MM.1S (cell line): ENCODE measurements around the gene CHAF1A.

Experiments used
- DNase-seq: peaks from one replicate; pipeline ENCODE4 v3.0.0-alpha.2; 2015
- H2AFZ ChIP-seq: fragments of 300-600 bp; sonication (generic); 2 replicates; pipeline ENCODE4 v1.6.0; 2016; ENCODE audit warnings: antibody characterized with exemption, low read length
- H3F3A ChIP-seq: fragments of 300-600 bp; sonication (generic); 2 replicates; pipeline ENCODE4 v1.6.1; 2016; ENCODE audit warnings: mild to moderate bottlenecking, antibody characterized with exemption, low read length, moderate library complexity, mixed read lengths; ENCODE audit not compliant: insufficient read depth
- H3K27ac ChIP-seq: fragments of 300-600 bp; sonication (generic); 2 replicates; pipeline ENCODE4 v1.5.1; 2016; ENCODE audit warnings: mild to moderate bottlenecking, low read length
- H3K27me3 ChIP-seq: fragments of 300-600 bp; sonication (generic); replicated peaks from 2 replicates; pipeline ENCODE4 v1.6.0; 2016; ENCODE audit warnings: low read length; ENCODE audit not compliant: insufficient read depth
- H3K36me3 ChIP-seq: fragments of 300-600 bp; sonication (generic); replicated peaks from 2 replicates; pipeline ENCODE4 v1.6.1; 2016; ENCODE audit warnings: mild to moderate bottlenecking, low read length, mixed read lengths; ENCODE audit not compliant: insufficient read depth
- H3K4me1 ChIP-seq: fragments of 300-600 bp; sonication (generic); 2 replicates; pipeline ENCODE4 v1.6.1; 2016; ENCODE audit warnings: low read length, mixed read lengths
- H3K4me2 ChIP-seq: fragments of 300-600 bp; sonication (generic); 2 replicates; pipeline ENCODE4 v1.6.0; 2016; ENCODE audit warnings: low read depth, low read length
- H3K4me3 ChIP-seq: fragments of 300-600 bp; sonication (generic); 2 replicates; pipeline ENCODE4 v1.5.1; 2016; ENCODE audit warnings: low read length, mixed read lengths
- H3K79me2 ChIP-seq: fragments of 300-600 bp; sonication (generic); 2 replicates; pipeline ENCODE4 v1.6.1; 2016; ENCODE audit warnings: mixed run types, low read length, mixed read lengths
- H3K9ac ChIP-seq: fragments of 300-600 bp; sonication (generic); 2 replicates; pipeline ENCODE4 v1.6.1; 2016; ENCODE audit warnings: low read length, mixed read lengths
- H3K9me2 ChIP-seq: fragments of 300-600 bp; sonication (generic); replicated peaks from 2 replicates; pipeline ENCODE4 v1.6.1; 2016; ENCODE audit warnings: mild to moderate bottlenecking, low read length, mixed read lengths; ENCODE audit not compliant: insufficient read depth
- H3K9me3 ChIP-seq: fragments of 300-600 bp; sonication (generic); replicated peaks from 2 replicates; pipeline ENCODE4 v1.6.1; 2016; ENCODE audit warnings: mild to moderate bottlenecking, low read length, mixed read lengths; ENCODE audit not compliant: insufficient read depth
- H4K20me1 ChIP-seq: fragments of 300-600 bp; sonication (generic); 2 replicates; pipeline ENCODE4 v1.6.1; 2016; ENCODE audit warnings: mild to moderate bottlenecking, low read length, moderate library complexity, mixed read lengths; ENCODE audit not compliant: insufficient read depth
- CTCF ChIP-seq: fragments of 300-600 bp; sonication (generic); IDR thresholded peaks from 2 replicates; pipeline ENCODE4 v1.5.1; 2016; ENCODE audit warnings: antibody characterized with exemption, low read length, mixed read lengths
- EZH2 ChIP-seq: fragments of 300-600 bp; sonication (generic); optimal IDR thresholded peaks from 2 replicates; pipeline ENCODE3; 2017; ENCODE audit warnings: low read depth, mild to moderate bottlenecking, antibody characterized with exemption, low read length, mixed read lengths
- EZH2phosphoT487 ChIP-seq: fragments of 300-600 bp; sonication (generic); IDR thresholded peaks from 2 replicates; pipeline ENCODE4 v1.6.1; 2018; ENCODE audit warnings: antibody characterized with exemption, low read length

Gene CHAF1A

GRCh38 chr19:4445963-4446703, 43.7 kb downstream of the CHAF1A start:
- H3K4me1 ChIP-seq = no peaks in the 10 kb centered on the region
- H4K20me1 ChIP-seq = peaks cover 8% of the 10 kb centered on the region; the same call in 1 of the 2 replicates
- H3K4me2 ChIP-seq = no peak overlapping the region
- H3K27me3 ChIP-seq = no peaks in the 10 kb centered on the region
- 0 out of 2 replicates have a peak, but pooled peaks cover 3% of the 10 kb centered on the region for H3K36me3 ChIP-seq
- no peak overlapping the region for H3K27ac ChIP-seq
- no peak overlapping the region for H3K9ac ChIP-seq
- H3K9me2 ChIP-seq = no peaks in the 10 kb centered on the region
- no peak overlapping the region for H3K4me3 ChIP-seq
- H3K79me2 ChIP-seq = peaks cover 3% of the 10 kb centered on the region; the same call in 1 of the 2 replicates
- H3F3A ChIP-seq = peaks cover 6% of the 10 kb centered on the region; the same call in 1 of the 2 replicates
- H3K9me3 ChIP-seq = no peaks in the 10 kb centered on the region
- no peak for DNase-seq
- H2AFZ ChIP-seq = no peak overlapping the region
- TF ChIP-seq EZH2 (no peak), EZH2phosphoT487 (no peak), CTCF (no peak)

- no peak overlapping the region for H2AFZ ChIP-seq
- H3K4me1 ChIP-seq = no peaks in the 10 kb centered on the region
- H3K27me3 ChIP-seq = no peaks in the 10 kb centered on the region
- TF ChIP-seq CTCF (no peak), EZH2phosphoT487 (no peak), EZH2 (no peak)
- H3K9me3 ChIP-seq = no peaks in the 10 kb centered on the region
- peaks cover 8% of the 10 kb centered on the region; the same call in 1 of the 2 replicates for H4K20me1 ChIP-seq
- 0 out of 2 replicates have a peak, but pooled peaks cover 3% of the 10 kb centered on the region for H3K36me3 ChIP-seq
- H3K27ac ChIP-seq = no peak overlapping the region
- H3F3A ChIP-seq = peaks cover 8% of the 10 kb centered on the region; the same call in 1 of the 2 replicates
- H3K4me2 ChIP-seq = no peak overlapping the region
- no peak overlapping the region for H3K4me3 ChIP-seq
- H3K9ac ChIP-seq = no peak overlapping the region
- peaks cover 3% of the 10 kb centered on the region; the same call in 1 of the 2 replicates for H3K79me2 ChIP-seq
- no peaks in the 10 kb centered on the region for H3K9me2 ChIP-seq
- no peak for DNase-seq
Observed at GRCh38 chr19:4446704-4447200, 44.3 kb downstream of the CHAF1A start.

GRCh38 chr19:4447327-4448146, 45.1 kb downstream of the CHAF1A start:
- peaks cover 8% of the 10 kb centered on the region; the same call in 1 of the 2 replicates for H3F3A ChIP-seq
- no peak overlapping the region for H3K27ac ChIP-seq
- no peaks in the 10 kb centered on the region for H3K27me3 ChIP-seq
- peaks cover 8% of the 10 kb centered on the region; the same call in 1 of the 2 replicates for H4K20me1 ChIP-seq
- no peak for DNase-seq
- H2AFZ ChIP-seq = no peak overlapping the region
- 0 out of 2 replicates have a peak, but pooled peaks cover 3% of the 10 kb centered on the region for H3K36me3 ChIP-seq
- H3K9me3 ChIP-seq = no peaks in the 10 kb centered on the region
- H3K9ac ChIP-seq = no peak overlapping the region
- no peaks in the 10 kb centered on the region for H3K9me2 ChIP-seq
- H3K4me1 ChIP-seq = no peaks in the 10 kb centered on the region
- peaks cover 3% of the 10 kb centered on the region; the same call in 1 of the 2 replicates for H3K79me2 ChIP-seq
- no peak overlapping the region for H3K4me2 ChIP-seq
- TF ChIP-seq EZH2 (no peak), EZH2phosphoT487 (no peak), CTCF (no peak)
- H3K4me3 ChIP-seq = no peak overlapping the region
